Uterus (tissue), 2 donors: ENCODE data around the gene PSMC2.

Experiments
- POLR2A ChIP-seq, 2 donors: fragments of 450-650 bp; IDR thresholded peaks; one replicate each; pipeline ENCODE4 v1.6.1; 2016; ENCODE audit warnings: antibody characterized with exemption in 2 of 2, mild to moderate bottlenecking in 1 of 2, moderate library complexity in 1 of 2
- TF ChIP-seq, protein P1 (sequence below), 4 experiments: fragments of 200-600 bp in 2 of 4; fragments of 450-650 bp in 2 of 4; sonication (generic) in 2 of 4; IDR thresholded peaks; one replicate each; pipeline ENCODE4 v1.5.1; 2016 to 2019; ENCODE audit warnings: antibody characterized with exemption in 4 of 4, mild to moderate bottlenecking in 2 of 4, moderate library complexity in 1 of 4

- TF ChIP-seq, protein P1, sequence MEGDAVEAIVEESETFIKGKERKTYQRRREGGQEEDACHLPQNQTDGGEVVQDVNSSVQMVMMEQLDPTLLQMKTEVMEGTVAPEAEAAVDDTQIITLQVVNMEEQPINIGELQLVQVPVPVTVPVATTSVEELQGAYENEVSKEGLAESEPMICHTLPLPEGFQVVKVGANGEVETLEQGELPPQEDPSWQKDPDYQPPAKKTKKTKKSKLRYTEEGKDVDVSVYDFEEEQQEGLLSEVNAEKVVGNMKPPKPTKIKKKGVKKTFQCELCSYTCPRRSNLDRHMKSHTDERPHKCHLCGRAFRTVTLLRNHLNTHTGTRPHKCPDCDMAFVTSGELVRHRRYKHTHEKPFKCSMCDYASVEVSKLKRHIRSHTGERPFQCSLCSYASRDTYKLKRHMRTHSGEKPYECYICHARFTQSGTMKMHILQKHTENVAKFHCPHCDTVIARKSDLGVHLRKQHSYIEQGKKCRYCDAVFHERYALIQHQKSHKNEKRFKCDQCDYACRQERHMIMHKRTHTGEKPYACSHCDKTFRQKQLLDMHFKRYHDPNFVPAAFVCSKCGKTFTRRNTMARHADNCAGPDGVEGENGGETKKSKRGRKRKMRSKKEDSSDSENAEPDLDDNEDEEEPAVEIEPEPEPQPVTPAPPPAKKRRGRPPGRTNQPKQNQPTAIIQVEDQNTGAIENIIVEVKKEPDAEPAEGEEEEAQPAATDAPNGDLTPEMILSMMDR (IDR thresholded peaks at IDR 0.05): no peak
- TF ChIP-seq POLR2A (IDR thresholded peaks at IDR 0.05): no peak
Measured at GRCh38 chr7:103398483-103399127, 51.2 kb downstream of the PSMC2 start.
